SK-N-SH treated with all-trans-retinoic acid at 6 μM for 48 hours (cell line): ENCODE measurements around the gene LRRC2.

ENCODE experiments used
- ARNTL ChIP-seq: fragments of 450-650 bp; formaldehyde crosslinking; IDR thresholded peaks from 2 replicates; pipeline ENCODE4 v1.5.0; 2020; ENCODE audit warnings: low read depth, mild to moderate bottlenecking, moderate library complexity, borderline replicate concordance
- CREB5 ChIP-seq: fragments of 250-450 bp; sonication (Bioruptor Pico); IDR thresholded peaks from 2 replicates; pipeline ENCODE4 v1.5.1; 2020; ENCODE audit warnings: low read depth, mild to moderate bottlenecking, moderate library complexity
- POU6F1 ChIP-seq: fragments of 250-450 bp; sonication (Bioruptor Pico); IDR thresholded peaks from 2 replicates; pipeline ENCODE4 v1.8.0; 2021; ENCODE audit warnings: low read depth, mild to moderate bottlenecking, moderate library complexity, borderline replicate concordance
- SNAI2 ChIP-seq: fragments of 250-450 bp; sonication (Bioruptor Pico); IDR thresholded peaks from 2 replicates; pipeline ENCODE4 v1.5.0; 2020; ENCODE audit warnings: mild to moderate bottlenecking, moderate library complexity

- TF ChIP-seq SNAI2 (CRISPR knock-in tag) (no peak), ARNTL (CRISPR knock-in tag) (no peak), CREB5 (no peak), POU6F1 (no peak)
These were observed 33.0 kb downstream of the LRRC2 start for GRCh38 chr3:46533091-46533490.
